Small intestine (tissue), 7 donors: ENCODE measurements around the gene RPA3. TPM values are rescaled to one million over a fixed set of nuclear protein-coding genes. Genes with fewer than 3 reads are reported as not detected.
A peak's percentile ranks its signal among the peaks of the same experiment; 100 is the strongest.

Experiments
- DNase-seq, 2 donors: peaks; one replicate each; pipeline versions ENCODE4 v3.0.0 to v3.0.0-alpha.2; 2013
- FAIRE-seq: peaks from 2 replicates; lab custom pipeline; 2012; peaks lifted over from hg19 to GRCh38; lab: Jason Lieb, UNC
- H3K27ac ChIP-seq, 3 donors: one replicate each; pipeline ENCODE4 v1.5.1; 2013; ENCODE audit warnings: low read length in 2 of 3, mild to moderate bottlenecking in 2 of 3, control low read depth in 1 of 3, inconsistent platforms in 1 of 3, low read depth in 1 of 3, moderate library complexity in 1 of 3
- H3K27me3 ChIP-seq, 3 donors: one replicate each; pipeline ENCODE4 v1.6.1; 2013; ENCODE audit warnings: low read length in 3 of 3, inconsistent platforms in 1 of 3; ENCODE audit not compliant: control insufficient read depth in 3 of 3, insufficient read depth in 3 of 3
- H3K36me3 ChIP-seq, 3 donors: one replicate each; pipeline ENCODE4 v1.6.1; 2013; ENCODE audit warnings: low read length in 3 of 3, inconsistent platforms in 1 of 3, low read depth in 1 of 3, mild to moderate bottlenecking in 1 of 3, moderate library complexity in 1 of 3; ENCODE audit not compliant: control insufficient read depth in 3 of 3, insufficient read depth in 2 of 3
- H3K4me1 ChIP-seq, 3 donors: one replicate each; pipeline ENCODE4 v1.6.1; 2013; ENCODE audit warnings: low read length in 2 of 3, inconsistent platforms in 1 of 3, low read depth in 1 of 3, mild to moderate bottlenecking in 1 of 3, moderate library complexity in 1 of 3; ENCODE audit not compliant: control insufficient read depth in 3 of 3, insufficient read depth in 2 of 3
- H3K4me3 ChIP-seq, 3 donors: one replicate each; pipeline ENCODE4 v1.5.1; 2013; ENCODE audit warnings: low read length in 3 of 3, control low read depth in 1 of 3, inconsistent platforms in 1 of 3, low read depth in 1 of 3, mild to moderate bottlenecking in 1 of 3, moderate library complexity in 1 of 3
- H3K9me3 ChIP-seq, 2 donors: one replicate each; pipeline ENCODE4 v1.6.1; 2013; ENCODE audit warnings: low read depth in 1 of 2, low read length in 1 of 2; ENCODE audit not compliant: control insufficient read depth in 2 of 2, insufficient read depth in 1 of 2
- WGBS, 3 donors: extraction: QIAGEN DNeasy Blood & Tissue Kit; methylation state at CpG; one replicate each; pipeline ENCODE4 v1.1.7; 2013; 5-methylcytosine and 5-hydroxymethylcytosine counted together
- polyA plus RNA-seq, 4 donors: library from polyadenylated mRNA; stranded (reverse) in 3 of 4; unstranded in 1 of 4; fragments of 200-250 nt in 3 of 4; fragments of 120-200 nt in 1 of 4; gene quantifications; one replicate each; pipeline versions ENCODE4 v1.2.1 to v1.2.3, GENCODE V29; 2013
- donor health status: healthy with polysubstance abuse.
- donor health status: control.
- donor health status: control.
- donor health status: Bipolar disorder and iron deficiency.
- donor health status: healthy.

Gene RPA3
- polyA plus RNA-seq, 4 donors, result 30.0 to 37.2 (median 33.6) TPM

GRCh38 chr7:7696458-7697119 is 21.8 kb downstream of the RPA3 start:
- Histone ChIP-seq H3K27ac (no peak overlapping the region), H3K4me3 (no peak overlapping the region), H3K4me1 (no peaks in the 10 kb centered on the region), H3K27me3 (no peaks in the 10 kb centered on the region), H3K36me3 (no peaks in the 10 kb centered on the region), H3K9me3 (peaks cover 0 to 5% of the 10 kb centered on the region in 2 donors)
- no peak for FAIRE-seq
- DNase-seq, result peak in 1 of 2 donors; percentile 31
- 39 to 51% (median 45%) methylated on average over 3 of the region's 3 CpGs for WGBS, 3 donors

- Histone ChIP-seq H3K9me3 (peaks cover 0 to 4% of the 10 kb centered on the region in 2 donors), H3K36me3 (no peaks in the 10 kb centered on the region), H3K27me3 (no peaks in the 10 kb centered on the region), H3K4me1 (no peaks in the 10 kb centered on the region), H3K27ac (no peak overlapping the region), H3K4me3 (no peak overlapping the region)
- no peak for FAIRE-seq
- DNase-seq, result no peak
- WGBS, 3 donors, result 56 to 79% (median 68%) methylated on average over 5 of the region's 5 CpGs
Measured at GRCh38 chr7:7695111-7695817, 23.1 kb downstream of the RPA3 start.

GRCh38 chr7:7694542-7694941 is 23.9 kb downstream of the RPA3 start:
- no peak overlapping the region for H3K27ac ChIP-seq
- DNase-seq, result no peak
- 85 to 100% (median 99%) methylated on average over 3 of the region's 3 CpGs for WGBS, 3 donors
- no peaks in the 10 kb centered on the region for H3K9me3 ChIP-seq
- no peak for FAIRE-seq
- no peak overlapping the region for H3K4me3 ChIP-seq
- no peaks in the 10 kb centered on the region for H3K4me1 ChIP-seq
- H3K27me3 ChIP-seq, result no peaks in the 10 kb centered on the region
- no peaks in the 10 kb centered on the region for H3K36me3 ChIP-seq

- FAIRE-seq, result no peak
- H3K27me3 ChIP-seq, result no peaks in the 10 kb centered on the region
- no peak overlapping the region for H3K27ac ChIP-seq
- no peak overlapping the region for H3K4me3 ChIP-seq
- H3K4me1 ChIP-seq, result no peaks in the 10 kb centered on the region
- H3K9me3 ChIP-seq, result no peaks in the 10 kb centered on the region
- DNase-seq, result no peak
- no peaks in the 10 kb centered on the region for H3K36me3 ChIP-seq
Measured at GRCh38 chr7:7693881-7694280, 24.5 kb downstream of the RPA3 start.

GRCh38 chr7:7688956-7689355 is 29.5 kb downstream of the RPA3 start:
- DNase-seq, result no peak
- Histone ChIP-seq H3K4me3 (no peak overlapping the region), H3K9me3 (no peaks in the 10 kb centered on the region), H3K27me3 (no peaks in the 10 kb centered on the region), H3K4me1 (no peaks in the 10 kb centered on the region), H3K27ac (no peak overlapping the region), H3K36me3 (no peaks in the 10 kb centered on the region)
- WGBS, 3 donors, result 83 to 90% (median 89%) methylated on average over 4 of the region's 4 CpGs
- FAIRE-seq, result no peak

GRCh38 chr7:7688310-7688709 is 30.1 kb downstream of the RPA3 start:
- FAIRE-seq (no peak), DNase-seq (no peak)
- Histone ChIP-seq H3K36me3 (no peaks in the 10 kb centered on the region), H3K9me3 (no peaks in the 10 kb centered on the region), H3K4me3 (no peak overlapping the region), H3K27ac (no peak overlapping the region), H3K27me3 (no peaks in the 10 kb centered on the region), H3K4me1 (no peaks in the 10 kb centered on the region)
- WGBS, 3 donors, result 46 to 63% (median 55%) methylated on average over 6 of the region's 6 CpGs

GRCh38 chr7:7687800-7688199 is 30.6 kb downstream of the RPA3 start:
- H3K4me3 ChIP-seq, result no peak overlapping the region
- peak overlapping the region in 1 of 3 donors; percentile 10 for H3K27ac ChIP-seq
- no peak for DNase-seq
- no peaks in the 10 kb centered on the region for H3K4me1 ChIP-seq
- no peak for FAIRE-seq
- H3K36me3 ChIP-seq, result no peaks in the 10 kb centered on the region
- H3K27me3 ChIP-seq, result no peaks in the 10 kb centered on the region
- H3K9me3 ChIP-seq, result no peaks in the 10 kb centered on the region
- WGBS, 3 donors, result 48 to 67% (median 59%) methylated on average over 1 of the region's 1 CpG

- DNase-seq (no peak), FAIRE-seq (no peak)
- Histone ChIP-seq H3K27me3 (no peaks in the 10 kb centered on the region), H3K27ac (no peak overlapping the region), H3K4me1 (no peaks in the 10 kb centered on the region), H3K9me3 (no peaks in the 10 kb centered on the region), H3K36me3 (no peaks in the 10 kb centered on the region), H3K4me3 (no peak overlapping the region)
- WGBS, 3 donors, result 49 to 63% (median 62%) methylated on average over 2 of the region's 2 CpGs
Measured at GRCh38 chr7:7686811-7687508, 31.4 kb downstream of the RPA3 start.
